Adrenal gland (tissue), 5 donors: ENCODE measurements around the gene H2AZ2.

Source experiments
- CTCF ChIP-seq, 6 experiments: fragments of 450-650 bp in 4 of 6; fragments of 200-600 bp in 2 of 6; sonication (generic) in 1 of 6; IDR thresholded peaks; 1 replicate in 5 of 6; 2 replicates in 1 of 6; pipeline versions ENCODE4 v1.5.1 to v1.8.0; 2016 to 2021; ENCODE audit warnings: antibody characterized with exemption in 6 of 6, mild to moderate bottlenecking in 2 of 6, moderate library complexity in 1 of 6
- POLR2A ChIP-seq, 2 donors: fragments of 450-650 bp; IDR thresholded peaks; one replicate each; pipeline ENCODE4 v1.6.1; 2017; ENCODE audit warnings: antibody characterized with exemption in 2 of 2, mild to moderate bottlenecking in 2 of 2, moderate library complexity in 1 of 2
- donor health status: DM: no; HTN: no; CAD: no.

- TF ChIP-seq CTCF (IDR thresholded peaks at IDR 0.05) (no peak), POLR2A (IDR thresholded peaks at IDR 0.05) (no peak)
These were observed 32.6 kb upstream of the H2AZ2 start for GRCh38 chr7:44880317-44881018.
